GM06990 (cell line): ENCODE data around the gene SVIL.
"Not testable (repeated sequence)": the region's sequence is repeated elsewhere in the genome, so short reads cannot be mapped to it uniquely, and the experiment has no call there.

Experiments
- DNase-seq: peaks from one replicate; pipeline ENCODE4 v3.0.0-alpha.2; 2011; ENCODE audit not compliant: insufficient read length; ENCODE audit errors: extremely low read depth
- H3K27me3 ChIP-seq: replicated peaks from 2 replicates; pipeline ENCODE4 v1.6.0; 2011; ENCODE audit warnings: low read length; ENCODE audit not compliant: control insufficient read depth, insufficient read depth
- H3K36me3 ChIP-seq: 2 replicates; pipeline ENCODE4 v1.5.1; 2011; ENCODE audit warnings: low read length; ENCODE audit not compliant: control insufficient read depth, insufficient read depth
- H3K4me3 ChIP-seq: replicated peaks from 2 replicates; pipeline ENCODE4 v1.5.1; 2011; ENCODE audit warnings: low read depth, mild to moderate bottlenecking, control low read depth, low read length
- TF ChIP-seq, protein P1 (sequence below): IDR thresholded peaks from 2 replicates; pipeline ENCODE4 v1.5.1; 2011; ENCODE audit warnings: low read length, control low read depth, mild to moderate bottlenecking, inconsistent platforms; ENCODE audit not compliant: insufficient read depth, poor library complexity, severe bottlenecking

Gene SVIL

DNA sequence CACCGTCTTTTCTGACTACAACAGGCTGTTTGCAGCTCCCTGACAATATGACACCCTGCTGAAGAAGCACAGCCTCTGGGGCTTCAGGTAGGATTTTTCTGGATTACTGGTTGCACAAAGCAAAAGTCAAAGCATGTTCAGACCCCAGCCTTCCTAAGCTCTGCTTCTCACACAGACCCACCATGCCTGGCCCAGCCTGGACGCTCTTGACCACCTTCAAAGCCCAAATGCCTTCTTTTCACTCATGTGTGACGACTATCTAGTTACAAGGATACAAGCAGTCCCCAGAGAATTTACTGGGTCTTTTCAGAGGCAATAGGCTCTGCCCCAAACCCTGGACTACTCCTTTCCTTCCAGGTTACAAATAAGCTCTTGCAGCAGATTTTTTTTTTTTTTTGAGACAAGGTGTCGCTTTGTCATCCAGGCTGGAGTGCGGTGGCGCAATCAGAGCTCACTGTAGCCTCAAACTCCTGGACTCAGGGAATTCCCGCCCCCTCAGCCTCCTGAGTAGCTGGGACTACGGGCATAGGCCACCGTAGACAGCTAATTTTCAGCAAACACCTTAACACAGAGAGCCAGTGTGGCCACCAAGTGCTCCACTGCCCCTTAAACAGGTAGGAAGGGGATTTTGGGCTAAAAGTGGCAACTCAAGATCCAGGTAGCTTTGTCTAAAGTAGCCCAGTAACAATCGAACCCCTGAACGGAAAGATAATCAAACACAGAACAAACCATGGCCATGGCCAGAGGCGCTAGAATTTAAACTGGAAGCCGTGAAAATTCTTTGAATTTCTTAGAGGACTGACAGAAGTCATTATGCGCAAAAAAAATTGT, 16.2 kb downstream of the SVIL start:
- no peaks in the 10 kb centered on the region for H3K36me3 ChIP-seq
- no peak for DNase-seq
- H3K27me3 ChIP-seq = no peaks in the 10 kb centered on the region
- TF ChIP-seq, protein P1, sequence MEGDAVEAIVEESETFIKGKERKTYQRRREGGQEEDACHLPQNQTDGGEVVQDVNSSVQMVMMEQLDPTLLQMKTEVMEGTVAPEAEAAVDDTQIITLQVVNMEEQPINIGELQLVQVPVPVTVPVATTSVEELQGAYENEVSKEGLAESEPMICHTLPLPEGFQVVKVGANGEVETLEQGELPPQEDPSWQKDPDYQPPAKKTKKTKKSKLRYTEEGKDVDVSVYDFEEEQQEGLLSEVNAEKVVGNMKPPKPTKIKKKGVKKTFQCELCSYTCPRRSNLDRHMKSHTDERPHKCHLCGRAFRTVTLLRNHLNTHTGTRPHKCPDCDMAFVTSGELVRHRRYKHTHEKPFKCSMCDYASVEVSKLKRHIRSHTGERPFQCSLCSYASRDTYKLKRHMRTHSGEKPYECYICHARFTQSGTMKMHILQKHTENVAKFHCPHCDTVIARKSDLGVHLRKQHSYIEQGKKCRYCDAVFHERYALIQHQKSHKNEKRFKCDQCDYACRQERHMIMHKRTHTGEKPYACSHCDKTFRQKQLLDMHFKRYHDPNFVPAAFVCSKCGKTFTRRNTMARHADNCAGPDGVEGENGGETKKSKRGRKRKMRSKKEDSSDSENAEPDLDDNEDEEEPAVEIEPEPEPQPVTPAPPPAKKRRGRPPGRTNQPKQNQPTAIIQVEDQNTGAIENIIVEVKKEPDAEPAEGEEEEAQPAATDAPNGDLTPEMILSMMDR = no peak
- no peak overlapping the region for H3K4me3 ChIP-seq

DNA sequence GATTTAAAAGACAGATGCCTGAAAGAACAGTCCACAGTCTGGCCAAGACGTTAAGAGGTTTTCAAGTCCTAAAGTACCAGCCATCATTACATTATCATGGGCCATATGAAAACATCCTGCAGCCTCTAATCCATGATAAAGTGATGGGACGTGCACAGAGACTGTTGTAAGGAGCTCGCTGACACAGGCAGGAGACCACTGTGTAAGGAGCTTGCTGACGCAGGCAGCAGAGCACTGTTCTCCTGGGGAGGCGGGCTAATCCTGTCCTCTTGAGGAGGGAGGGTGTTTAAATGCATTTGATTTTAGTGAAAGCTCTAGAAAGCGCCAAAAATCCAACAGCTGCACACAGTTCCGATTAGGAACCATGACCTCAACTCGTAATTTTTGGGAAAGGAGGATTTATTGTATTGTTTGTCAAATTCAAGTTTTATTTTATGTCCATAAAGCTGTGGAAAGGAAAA, 16.9 kb downstream of the SVIL start:
- Histone ChIP-seq H3K27me3 (no peaks in the 10 kb centered on the region), H3K36me3 (no peaks in the 10 kb centered on the region), H3K4me3 (no peak overlapping the region)
- DNase-seq = no peak
- TF ChIP-seq, protein P1 = no peak

GRCh38 chr10:29616542-29616941, 18.2 kb downstream of the SVIL start:
- DNase-seq = no peak
- Histone ChIP-seq H3K27me3 (no peaks in the 10 kb centered on the region), H3K4me3 (no peak overlapping the region), H3K36me3 (no peaks in the 10 kb centered on the region)
- TF ChIP-seq, protein P1 = no peak

DNA sequence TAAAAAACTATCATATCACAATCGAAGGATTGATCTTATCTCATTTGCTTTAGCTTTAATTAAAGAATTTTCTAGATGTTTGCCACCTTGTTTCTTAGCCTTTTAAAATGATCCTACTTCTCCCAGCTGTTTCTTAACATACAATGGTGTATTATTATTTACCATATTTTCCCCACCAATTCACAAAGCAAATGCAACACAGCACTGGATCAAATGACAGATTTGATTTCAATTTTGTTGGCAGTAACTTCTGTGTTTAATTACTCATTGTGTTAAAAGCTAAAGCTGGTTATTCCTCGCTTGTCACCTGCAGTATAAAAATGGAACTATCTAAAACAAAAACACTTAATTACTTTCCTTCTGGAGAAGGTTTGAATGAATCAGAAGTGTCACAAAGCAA, 19.6 kb downstream of the SVIL start:
- no peaks in the 10 kb centered on the region for H3K27me3 ChIP-seq
- TF ChIP-seq, protein P1 = no peak
- H3K36me3 ChIP-seq = no peaks in the 10 kb centered on the region
- DNase-seq = no peak
- no peak overlapping the region for H3K4me3 ChIP-seq

- not testable (repeated sequence) for H3K4me3 ChIP-seq, H3K27me3 ChIP-seq, H3K36me3 ChIP-seq, DNase-seq
Observed at GRCh38 chr10:29614289-29614688, 20.5 kb downstream of the SVIL start.

- Histone ChIP-seq H3K27me3 (no peaks in the 10 kb centered on the region), H3K4me3 (no peak overlapping the region), H3K36me3 (no peaks in the 10 kb centered on the region)
- TF ChIP-seq, protein P1 = no peak
- no peak for DNase-seq
Observed at GRCh38 chr10:29613791-29614190, 21.0 kb downstream of the SVIL start.
